Measurements from ENCODE around the gene CENPS.
"Not testable (repeated sequence)": the region's sequence is repeated elsewhere in the genome, so short reads cannot be mapped to it uniquely, and the experiment has no call there.

The CENPS gene

DNA sequence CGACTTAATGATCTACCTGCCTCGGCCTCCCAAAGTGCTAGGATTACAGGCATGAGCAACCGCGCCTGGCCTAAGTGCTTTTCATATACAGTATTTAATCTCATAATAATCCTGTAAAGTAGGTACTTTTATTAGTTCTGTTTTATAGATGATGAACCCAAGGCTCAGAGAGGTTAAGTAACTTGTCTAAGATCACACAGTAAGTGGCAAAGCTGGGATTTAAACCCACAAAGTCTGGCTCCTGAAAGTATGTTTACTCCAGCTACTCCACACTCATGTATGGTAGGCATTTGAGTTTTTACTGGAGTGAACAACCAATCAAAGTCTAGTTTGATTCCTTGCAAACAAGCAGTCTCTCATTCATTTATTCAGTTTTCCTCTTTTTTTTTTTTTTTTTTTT, 39.8 kb downstream of the CENPS start:
- Histone ChIP-seq H3K27me3 (ENCODE audit: insufficient read depth, poor library complexity, severe bottlenecking) (no peaks in the 10 kb centered on the region), H3K4me1 (ENCODE audit: insufficient read depth, poor library complexity, severe bottlenecking) (peaks cover 4% of the 10 kb centered on the region), H3K9me3 (ENCODE audit: severe bottlenecking) (no peaks in the 10 kb centered on the region), H3K36me3 (ENCODE audit: low read depth) (peaks cover 47% of the 10 kb centered on the region), H3K27ac (ENCODE audit: poor library complexity, severe bottlenecking) (no peak overlapping the region), H3K4me3 (ENCODE audit: severe bottlenecking) (no peak overlapping the region)
- DNase-seq (ENCODE audit: low spot score) (no peak), ATAC-seq (ENCODE audit: low read depth) (no peak)
- no peak for TF ChIP-seq CTCF (IDR thresholded peaks at IDR 0.05; ENCODE audit: poor library complexity, severe bottlenecking)

DNA sequence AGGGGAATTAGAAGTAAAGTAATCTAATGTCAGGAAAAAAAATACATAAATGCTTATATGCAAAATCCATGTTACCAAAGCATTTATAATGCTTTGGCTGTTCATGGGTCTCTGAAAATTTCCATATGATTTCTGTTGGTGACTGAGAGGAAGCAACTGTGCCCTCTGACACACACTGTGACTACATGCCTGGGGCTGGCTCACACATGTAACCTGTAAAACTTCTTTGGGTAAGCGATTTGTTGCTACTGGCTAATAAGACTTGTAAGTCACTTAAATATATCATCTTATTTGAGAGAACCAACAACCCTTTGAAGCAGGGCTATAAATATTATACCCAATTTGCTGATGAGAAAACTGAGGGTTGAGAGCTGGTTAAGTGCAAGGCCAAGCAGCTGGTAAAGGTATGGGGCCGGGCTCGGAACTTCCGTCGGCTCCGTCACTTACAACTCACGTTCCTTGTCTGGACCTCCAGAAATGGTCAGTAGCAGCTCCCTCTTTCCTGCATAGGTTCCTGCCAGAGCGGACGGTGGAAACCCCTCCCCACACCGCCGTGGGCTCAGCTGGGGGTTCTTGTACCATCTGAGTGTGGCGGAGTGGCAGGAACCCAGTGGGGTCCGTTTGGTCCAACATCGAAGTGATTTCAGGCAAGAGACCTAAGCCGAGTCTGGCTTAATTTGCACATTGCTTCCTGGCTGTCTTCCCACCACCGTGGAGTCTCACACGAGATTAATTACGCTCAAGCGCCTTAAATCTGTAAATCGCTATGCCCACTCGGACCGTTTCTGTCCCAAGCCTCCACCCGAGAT, 41.4 kb downstream of the CENPS start:
- peaks cover 32% of the 10 kb centered on the region for H3K36me3 ChIP-seq (ENCODE audit: low read depth)
- H3K27me3 ChIP-seq (ENCODE audit: insufficient read depth, poor library complexity, severe bottlenecking): no peaks in the 10 kb centered on the region
- H3K4me3 ChIP-seq (ENCODE audit: severe bottlenecking): peak overlapping the region; percentile 75
- H3K9me3 ChIP-seq (ENCODE audit: severe bottlenecking): no peaks in the 10 kb centered on the region
- peaks cover 4% of the 10 kb centered on the region for H3K4me1 ChIP-seq (ENCODE audit: insufficient read depth, poor library complexity, severe bottlenecking)
- peak overlapping the region; percentile 53 for H3K27ac ChIP-seq (ENCODE audit: poor library complexity, severe bottlenecking)
- no peak for DNase-seq (ENCODE audit: low spot score)
- ATAC-seq (ENCODE audit: low read depth): peak; percentile 2; the same call in 1 of the 3 replicates
- TF ChIP-seq CTCF (IDR thresholded peaks at IDR 0.05; ENCODE audit: poor library complexity, severe bottlenecking): no peak

DNA sequence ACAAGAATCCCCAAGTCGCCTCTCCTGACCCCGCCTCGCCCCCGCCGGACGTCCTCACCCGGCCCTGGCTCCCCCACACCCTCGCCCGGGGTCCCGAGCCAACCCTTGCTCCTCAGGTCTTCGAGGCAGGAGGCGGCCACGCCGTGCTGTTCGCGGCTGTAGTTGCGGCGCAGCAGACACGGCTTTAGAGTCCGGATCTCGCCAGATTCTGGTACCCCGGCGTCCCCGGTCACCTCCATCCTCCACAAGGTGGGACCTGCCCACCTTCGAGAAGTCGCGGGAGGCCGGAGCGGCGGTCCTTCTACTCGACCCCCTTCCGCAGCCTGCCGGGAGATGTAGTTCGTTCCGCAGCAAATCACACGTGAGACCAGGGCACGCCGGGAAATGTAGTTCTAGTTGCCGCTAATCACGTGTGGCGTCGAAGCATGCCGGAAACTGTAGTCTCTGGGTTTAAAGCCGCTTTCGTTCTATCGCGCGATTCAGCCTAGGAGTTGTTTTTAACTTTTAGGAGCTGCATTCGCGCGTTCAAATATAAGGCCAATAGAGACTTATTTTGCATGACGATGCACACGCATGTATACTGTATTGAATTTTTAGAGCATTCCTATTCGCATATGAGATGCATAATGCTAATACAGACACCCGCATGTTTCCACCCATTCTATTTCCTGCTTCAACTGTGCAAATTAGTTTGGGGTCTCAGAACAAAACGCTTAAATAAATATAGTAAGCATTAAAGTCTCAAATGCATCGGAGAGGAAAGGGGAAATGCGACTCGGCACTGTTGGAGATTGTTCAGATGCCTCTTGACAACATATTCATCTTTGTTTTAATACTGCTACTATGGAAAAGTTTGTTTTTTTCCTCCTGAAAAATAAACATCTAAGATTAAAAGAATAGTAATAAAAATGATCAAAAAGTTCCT, 42.2 kb downstream of the CENPS start, which contains the start of gene DFFA:
DFFA (minus strand) TSS at position 310 of the 925 bp plus-strand sequence; CDS start at position 239, 71 bp downstream.
- Histone ChIP-seq H3K4me3 (ENCODE audit: severe bottlenecking) (peak within 1 kb of the TSS; percentile 75), H3K27me3 (ENCODE audit: insufficient read depth, poor library complexity, severe bottlenecking) (no peaks in the 10 kb centered on the region), H3K9me3 (ENCODE audit: severe bottlenecking) (no peaks in the 10 kb centered on the region), H3K4me1 (ENCODE audit: insufficient read depth, poor library complexity, severe bottlenecking) (peaks cover 4% of the 10 kb centered on the region), H3K36me3 (ENCODE audit: low read depth) (peaks cover 25% of the 10 kb centered on the region), H3K27ac (ENCODE audit: poor library complexity, severe bottlenecking) (peak within 1 kb of the TSS; percentile 53)
- peak; percentile 80 for ATAC-seq (ENCODE audit: low read depth)
- TF ChIP-seq CTCF (IDR thresholded peaks at IDR 0.05; ENCODE audit: poor library complexity, severe bottlenecking): no peak
- DNase-seq (ENCODE audit: low spot score): peak; percentile 96

DNA sequence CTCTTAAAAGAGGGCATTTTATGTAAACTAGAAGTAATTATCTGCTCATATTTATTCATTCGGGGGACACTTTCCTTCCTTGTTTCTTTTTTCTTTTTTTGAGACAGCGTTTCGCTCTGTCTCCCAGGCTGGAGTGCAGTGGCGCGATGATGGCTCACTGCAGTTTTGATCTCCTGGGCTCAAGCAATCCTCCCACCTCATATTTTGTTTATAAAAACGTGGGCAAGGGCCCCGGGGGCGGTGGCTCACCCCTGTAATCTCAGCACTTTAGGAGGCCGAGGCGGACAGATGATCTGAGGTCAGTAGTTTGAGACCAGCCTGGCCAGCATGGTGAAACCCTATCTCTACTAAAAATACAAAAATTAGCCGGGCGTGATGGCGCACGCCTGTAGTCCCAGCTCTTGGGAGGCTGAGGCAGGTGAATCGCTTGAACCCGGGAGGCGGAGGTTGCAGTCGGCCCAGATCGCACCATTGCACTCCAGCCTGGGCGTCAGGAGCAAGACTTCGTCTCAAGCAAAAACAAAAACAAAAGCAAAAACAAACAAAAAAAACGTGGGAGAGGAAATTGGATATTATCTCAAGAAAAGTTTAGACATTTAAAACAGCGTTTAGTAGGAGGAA, 43.0 kb downstream of the CENPS start:
- no peak for TF ChIP-seq CTCF (IDR thresholded peaks at IDR 0.05; ENCODE audit: poor library complexity, severe bottlenecking)
- Histone ChIP-seq H3K36me3 (ENCODE audit: low read depth) (peaks cover 17% of the 10 kb centered on the region), H3K4me3 (ENCODE audit: severe bottlenecking) (no peak overlapping the region), H3K27ac (ENCODE audit: poor library complexity, severe bottlenecking) (peak overlapping the region; percentile 53), H3K27me3 (ENCODE audit: insufficient read depth, poor library complexity, severe bottlenecking) (no peaks in the 10 kb centered on the region), H3K9me3 (ENCODE audit: severe bottlenecking) (no peaks in the 10 kb centered on the region), H3K4me1 (ENCODE audit: insufficient read depth, poor library complexity, severe bottlenecking) (peaks cover 4% of the 10 kb centered on the region)
- no peak for ATAC-seq (ENCODE audit: low read depth)
- DNase-seq (ENCODE audit: low spot score): no peak

GRCh38 chr1:10474309-10474612, 44.0 kb downstream of the CENPS start:
- peak overlapping the region; percentile 67 for H3K4me3 ChIP-seq (ENCODE audit: severe bottlenecking)
- not testable (repeated sequence) for H3K27me3 ChIP-seq (ENCODE audit: insufficient read depth, poor library complexity, severe bottlenecking); DNase-seq (ENCODE audit: low spot score); H3K9me3 ChIP-seq (ENCODE audit: severe bottlenecking); H3K4me1 ChIP-seq (ENCODE audit: insufficient read depth, poor library complexity, severe bottlenecking); H3K27ac ChIP-seq (ENCODE audit: poor library complexity, severe bottlenecking); H3K36me3 ChIP-seq (ENCODE audit: low read depth); ATAC-seq (ENCODE audit: low read depth)

Data from RWPE2 (cell line).